ENCODE results near the gene ZDHHC3.

- TF ChIP-seq CTCF (conservative IDR thresholded peaks at IDR 0.05; ENCODE audit: low read depth, low read length) (no peak), EZH2 (IDR thresholded peaks at IDR 0.05; ENCODE audit: borderline replicate concordance, low read depth, low read length, poor library complexity, severe bottlenecking) (no peak)
Measured at GRCh38 chr3:44886561-44886960, 89.4 kb downstream of the ZDHHC3 start.

All from A673 (cell line).